Stimulated activated CD4-positive, alpha-beta T cell treated with anti-CD3 and anti-CD28 coated beads, Interleukin-4, amount 100 ng/mL, for 48 hours (primary cell): Measurements from ENCODE around the gene MYH9.

Source experiments
- DNase-seq, 2 donors: peaks; one replicate each; pipeline ENCODE4 v3.0.0-alpha.2; 2020; ENCODE audit warnings: low read depth in 2 of 2

The MYH9 gene

DNA sequence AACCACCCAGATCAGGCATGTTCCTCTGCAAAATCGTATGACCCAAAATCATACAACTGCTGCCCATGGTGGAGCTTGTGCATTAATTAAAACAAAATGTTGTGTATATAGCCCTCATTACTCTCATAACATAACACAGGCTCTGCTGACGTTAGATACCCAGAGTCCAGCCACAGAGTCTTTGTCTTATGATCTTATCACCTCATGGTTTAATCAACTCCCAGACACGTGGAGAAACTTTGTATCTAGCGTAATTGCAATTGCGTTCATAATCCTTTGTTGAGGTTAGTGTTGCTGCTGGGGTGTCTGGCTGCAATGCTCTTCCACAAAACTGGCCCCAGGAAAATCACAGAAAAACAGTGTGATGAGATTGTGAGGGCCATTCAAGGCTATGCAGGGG is 139.8 kb downstream of the MYH9 start:
- DNase-seq: no peak

DNA sequence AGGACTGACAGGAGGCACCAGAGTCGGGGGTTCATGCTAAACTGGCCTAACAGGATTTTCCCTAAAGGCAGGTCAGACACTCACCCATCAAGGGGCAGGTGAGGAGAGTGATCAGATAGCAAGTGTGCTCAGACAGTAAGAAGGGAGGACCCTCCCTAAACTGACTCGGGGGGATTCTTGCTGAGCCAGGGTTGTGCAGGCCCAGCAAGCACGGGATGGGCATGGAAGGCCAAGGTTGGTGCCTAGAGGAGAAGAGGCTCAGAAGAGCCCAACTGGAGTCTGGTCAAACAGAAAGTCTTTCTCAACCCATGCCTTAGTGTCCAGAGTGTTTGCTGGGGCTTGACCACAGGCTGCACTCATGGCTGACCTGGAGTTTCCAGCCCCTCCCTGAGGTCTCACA is 141.0 kb downstream of the MYH9 start:
- DNase-seq: no peak

- no peak for DNase-seq
These were observed 141.9 kb downstream of the MYH9 start for GRCh38 chr22:36245805-36246356.

GRCh38 chr22:36244522-36245391 is 143.0 kb downstream of the MYH9 start:
- no peak for DNase-seq

- DNase-seq: no peak
These were observed 143.8 kb downstream of the MYH9 start for GRCh38 chr22:36243986-36244385.

- peak; percentile 74 to 77 for DNase-seq
These were observed 148.2 kb downstream of the MYH9 start, which contains the start of gene APOL2 for GRCh38 chr22:36239401-36240171. APOL2 (minus strand) TSS chr22:36239527; CDS start chr22:36233162, 6,365 bp downstream.

- DNase-seq: no peak
These were observed 148.7 kb downstream of the MYH9 start for GRCh38 chr22:36239150-36239400.

DNA sequence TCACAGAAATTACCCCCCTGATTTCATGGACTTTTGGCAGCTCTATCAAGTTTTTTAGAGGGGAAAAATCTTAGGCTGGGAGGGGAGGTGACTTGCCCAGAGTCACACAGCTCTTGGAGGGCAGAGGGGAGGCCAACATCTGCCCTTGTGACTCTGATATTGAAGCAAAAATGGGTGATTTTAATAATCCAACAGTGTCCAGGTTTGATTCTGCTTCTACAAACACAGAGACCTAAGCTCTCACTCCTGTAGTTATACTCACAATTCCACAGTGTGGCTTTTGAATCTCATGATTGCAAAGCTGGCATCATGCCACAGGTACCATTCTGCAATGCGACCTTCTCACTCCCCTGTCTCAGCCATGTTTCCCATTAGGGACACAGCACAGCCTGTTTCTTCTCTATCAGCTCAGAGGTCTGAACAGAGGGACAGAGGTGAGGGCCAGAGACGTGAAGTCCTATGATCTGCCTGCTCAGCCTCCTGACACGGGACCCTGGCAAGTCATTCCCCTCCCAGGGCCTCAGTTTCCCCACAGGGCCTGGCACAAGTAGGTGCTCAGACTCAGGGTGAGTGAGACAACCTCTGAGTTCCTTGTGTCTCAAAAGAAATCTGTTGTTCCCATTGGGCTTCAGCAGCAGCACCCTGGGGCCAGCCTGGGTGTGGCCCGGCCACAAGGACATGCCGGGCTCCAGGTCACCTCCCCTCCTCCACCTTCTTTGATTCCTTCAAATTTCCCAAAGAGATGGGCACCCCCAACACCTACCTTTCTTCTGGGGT is 149.2 kb downstream of the MYH9 start:
- DNase-seq: no peak

- no peak for DNase-seq
These were observed 150.1 kb downstream of the MYH9 start for GRCh38 chr22:36237462-36238372.

- DNase-seq: no peak
These were observed 151.1 kb downstream of the MYH9 start for GRCh38 chr22:36236388-36237319.

DNA sequence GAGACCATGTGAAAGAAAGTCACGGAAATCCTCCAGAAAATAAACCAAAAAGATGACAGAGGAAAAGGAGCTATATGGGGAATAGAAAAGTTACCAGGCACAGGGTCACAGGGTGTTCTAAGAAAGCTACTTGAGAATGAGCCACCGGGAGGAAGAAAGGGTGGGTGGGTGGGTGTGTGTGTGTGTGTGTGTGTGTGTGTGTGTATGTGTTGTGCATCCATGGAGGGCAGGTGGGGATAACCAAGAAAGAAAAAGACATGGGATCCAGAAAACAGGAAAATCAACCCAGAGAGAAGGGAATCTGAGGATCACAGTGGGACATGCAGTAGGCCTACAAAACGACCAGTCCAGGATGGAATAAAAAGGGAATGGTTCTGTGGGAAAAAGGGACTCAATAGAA is 152.2 kb downstream of the MYH9 start:
- DNase-seq: no peak

DNA sequence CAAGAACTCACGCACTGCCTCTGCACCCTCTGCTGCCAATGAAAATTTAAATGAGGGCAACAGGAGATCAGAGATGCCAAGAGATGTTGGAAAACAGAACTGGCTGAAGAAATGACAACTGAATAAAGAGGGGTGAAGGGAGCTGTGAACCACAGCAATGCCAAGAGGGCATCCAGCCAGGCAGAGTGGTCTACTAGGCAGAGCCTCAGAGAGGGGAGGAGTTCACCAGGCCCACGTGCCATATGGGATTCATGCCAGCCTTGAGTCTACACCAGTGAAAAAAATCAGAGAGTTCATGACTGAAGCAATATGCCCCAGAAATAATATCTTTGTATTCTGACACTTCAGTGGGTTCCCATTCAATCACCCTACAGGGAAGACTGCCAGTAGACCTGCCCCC is 152.8 kb downstream of the MYH9 start:
- no peak for DNase-seq

DNA sequence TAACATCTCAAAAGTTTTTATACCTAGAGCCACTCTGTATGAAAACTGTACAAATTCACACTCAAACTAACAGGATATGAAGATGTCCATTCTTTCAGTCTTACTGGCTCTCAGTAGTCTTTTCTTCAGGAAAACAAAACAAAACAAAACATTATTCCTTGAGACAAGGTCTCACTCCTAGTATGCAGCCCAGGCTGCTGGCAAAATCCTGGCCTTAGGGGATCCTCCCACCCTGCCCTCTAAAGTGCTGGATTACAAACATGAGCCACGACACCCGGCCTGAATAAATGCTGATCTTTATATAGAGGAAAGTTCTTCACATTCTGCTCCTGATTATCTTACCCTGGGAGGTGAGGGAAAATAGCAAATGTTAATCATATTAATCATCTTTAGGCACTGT is 153.6 kb downstream of the MYH9 start:
- no peak for DNase-seq

DNA sequence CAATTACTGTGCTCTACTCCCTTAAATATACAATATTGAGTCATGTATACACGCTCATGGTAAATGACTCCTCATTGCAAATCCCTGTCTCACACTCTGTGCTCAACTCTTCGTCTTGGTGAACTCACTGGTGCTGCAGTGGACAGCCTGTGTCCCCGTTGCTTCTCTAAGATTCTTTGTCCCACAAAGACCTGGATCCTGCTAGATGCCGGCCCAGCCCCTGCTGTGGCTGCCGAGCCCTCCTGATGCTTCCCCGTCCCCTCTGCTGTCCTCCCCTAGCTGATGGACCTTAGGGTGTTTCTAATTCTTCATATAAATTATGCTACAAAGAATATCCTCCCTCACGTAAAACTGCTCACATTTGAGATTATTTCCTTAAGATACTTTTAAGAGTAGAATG is 154.0 kb downstream of the MYH9 start:
- no peak for DNase-seq

DNA sequence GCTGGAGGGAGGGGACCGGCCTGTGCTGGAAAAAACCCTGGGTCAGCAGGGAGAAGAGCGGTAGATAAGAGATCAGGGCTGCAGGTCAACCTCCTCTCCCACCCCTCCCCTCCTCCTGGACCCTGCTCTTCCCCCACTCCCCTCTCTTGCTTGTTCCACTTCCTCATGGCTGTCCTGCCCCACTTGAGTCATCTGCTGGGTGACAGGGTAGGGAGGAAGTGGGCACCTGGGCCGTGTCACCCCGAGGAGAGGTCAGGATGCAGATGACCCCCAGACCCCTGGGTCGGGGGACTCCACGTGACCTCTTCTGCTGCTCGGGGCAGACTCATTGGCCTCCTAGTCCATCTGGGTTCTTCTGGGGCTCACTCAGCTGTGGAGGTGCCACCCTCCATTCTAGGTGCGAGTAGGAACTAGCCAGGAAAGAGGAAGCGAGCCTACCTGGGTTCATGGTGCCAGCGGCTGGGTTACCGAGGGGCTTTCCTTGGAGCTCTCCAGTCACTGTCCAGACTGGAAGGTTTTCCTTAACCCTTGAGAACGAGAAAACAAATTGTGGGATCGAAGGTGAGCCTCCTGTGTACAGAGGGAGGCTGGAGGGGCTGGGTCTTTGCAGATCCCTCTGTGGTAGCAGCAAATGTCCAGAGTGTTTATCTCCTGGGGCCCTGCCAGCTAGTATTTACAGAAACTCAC is 154.9 kb downstream of the MYH9 start:
- no peak for DNase-seq
